HG03565 (cell line): ENCODE measurements around the gene RAB1B.

Experiments used
- ATAC-seq: cut with Tn5 transposase; IDR thresholded peaks from one replicate; pipeline ENCODE4 v1.9.1; 2021; ENCODE audit warnings: mild to moderate bottlenecking, moderate library complexity; ENCODE audit not compliant: unreplicated experiment

Gene RAB1B

GRCh38 chr11:66268244-66268951 is at the start of gene RAB1B:
RAB1B (plus strand) TSS chr11:66268639; CDS start chr11:66268680, 41 bp downstream.
- ATAC-seq, result peak; percentile 86

- ATAC-seq, result no peak
Observed at GRCh38 chr11:66218846-66219620, 49.4 kb upstream of the RAB1B start.

- no peak for ATAC-seq
Observed at GRCh38 chr11:66219846-66220565, 48.4 kb upstream of the RAB1B start.

GRCh38 chr11:66220566-66220935 is 47.9 kb upstream of the RAB1B start:
- ATAC-seq, result no peak

GRCh38 chr11:66221012-66221411 is 47.4 kb upstream of the RAB1B start:
- no peak for ATAC-seq

GRCh38 chr11:66221726-66222236 is 46.7 kb upstream of the RAB1B start:
- no peak for ATAC-seq

- peak; percentile 86 for ATAC-seq
Observed at GRCh38 chr11:66222358-66223149, 45.9 kb upstream of the RAB1B start.

GRCh38 chr11:66224226-66224855 is 44.1 kb upstream of the RAB1B start:
- no peak for ATAC-seq

GRCh38 chr11:66225066-66225465 is 43.4 kb upstream of the RAB1B start:
- ATAC-seq, result no peak

GRCh38 chr11:66226101-66226500 is 42.3 kb upstream of the RAB1B start:
- ATAC-seq, result no peak

GRCh38 chr11:66227700-66228099 is 40.7 kb upstream of the RAB1B start:
- ATAC-seq, result no peak

GRCh38 chr11:66228521-66228920 is 39.9 kb upstream of the RAB1B start:
- ATAC-seq, result no peak

- ATAC-seq, result no peak
Observed at GRCh38 chr11:66230156-66230555, 38.3 kb upstream of the RAB1B start.

- no peak for ATAC-seq
Observed at GRCh38 chr11:66230978-66231377, 37.5 kb upstream of the RAB1B start.

- ATAC-seq, result no peak
Observed at GRCh38 chr11:66231561-66231960, 36.9 kb upstream of the RAB1B start.

GRCh38 chr11:66232769-66233168 is 35.7 kb upstream of the RAB1B start:
- ATAC-seq, result no peak

- ATAC-seq, result no peak
Observed at GRCh38 chr11:66233301-66233700, 35.1 kb upstream of the RAB1B start.

- no peak for ATAC-seq
Observed at GRCh38 chr11:66235141-66235540, 33.3 kb upstream of the RAB1B start.

GRCh38 chr11:66237867-66238266 is 30.6 kb upstream of the RAB1B start:
- ATAC-seq, result no peak

GRCh38 chr11:66238786-66239413 is 29.5 kb upstream of the RAB1B start:
- no peak for ATAC-seq
